Activated CD8-positive, alpha-beta memory T cell treated with anti-CD3 and anti-CD28 coated beads, Interleukin-2, amount 50 U/mL, for 1 hour (primary cell): Measurements from ENCODE around the gene GPATCH2L.

ENCODE experiments used
- DNase-seq: peaks from one replicate; pipeline ENCODE4 v3.0.0-alpha.2; 2020; ENCODE audit errors: extremely low read depth

The GPATCH2L gene

GRCh38 chr14:76136476-76137110 is 15.1 kb upstream of the GPATCH2L start:
- no peak for DNase-seq

- no peak for DNase-seq
These were observed 13.5 kb upstream of the GPATCH2L start for GRCh38 chr14:76138119-76138757.

DNA sequence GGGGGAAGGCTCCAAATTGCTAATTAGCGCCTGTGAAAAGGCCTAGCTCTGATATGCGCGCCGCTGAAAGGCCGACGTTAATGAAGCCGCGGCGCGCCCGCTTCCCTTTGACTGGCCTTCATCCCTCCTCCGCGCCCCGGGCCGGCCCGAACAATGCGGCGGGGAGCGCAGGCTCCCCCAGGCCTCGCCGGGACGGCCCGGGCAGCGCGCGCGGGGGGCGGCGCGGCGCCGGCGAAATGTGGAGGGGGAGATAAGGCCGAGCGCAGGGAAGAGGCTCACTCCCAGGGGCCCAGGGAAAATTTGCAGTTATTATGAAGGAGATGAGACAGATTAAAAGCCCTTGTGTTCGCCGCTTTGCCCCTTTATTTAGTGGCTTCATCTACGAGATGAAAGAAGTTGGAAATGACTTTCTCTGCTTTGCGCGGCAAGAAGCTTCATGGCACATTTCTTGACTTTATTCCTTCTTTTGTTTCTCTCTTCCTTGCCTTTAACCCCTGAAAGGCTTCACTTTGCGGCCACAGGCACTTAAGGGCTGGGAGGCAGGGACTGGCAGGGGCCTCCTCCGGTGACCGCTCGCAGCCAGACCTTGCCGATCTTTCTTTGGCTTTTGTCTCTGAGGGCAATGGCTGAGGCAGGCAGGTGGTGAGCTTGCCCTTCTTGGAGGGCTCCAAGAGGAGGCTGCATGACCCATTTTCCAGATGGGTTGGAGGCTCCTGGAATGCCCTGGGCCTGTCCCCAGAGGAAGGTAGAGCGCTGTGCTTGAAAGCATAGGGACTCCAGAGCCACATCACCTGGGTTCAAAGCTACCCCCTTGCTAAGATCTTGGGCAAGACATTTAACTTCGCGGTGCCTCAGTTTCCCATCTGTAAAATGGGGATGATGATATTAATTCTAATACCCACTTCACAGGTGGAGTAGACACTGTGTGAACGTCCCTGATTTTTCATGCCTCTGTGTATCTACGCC is 12.7 kb upstream of the GPATCH2L start:
- DNase-seq: no peak

GRCh38 chr14:76143642-76144041 is 8.1 kb upstream of the GPATCH2L start:
- DNase-seq: no peak

GRCh38 chr14:76146976-76147375 is 4.7 kb upstream of the GPATCH2L start:
- no peak for DNase-seq

DNA sequence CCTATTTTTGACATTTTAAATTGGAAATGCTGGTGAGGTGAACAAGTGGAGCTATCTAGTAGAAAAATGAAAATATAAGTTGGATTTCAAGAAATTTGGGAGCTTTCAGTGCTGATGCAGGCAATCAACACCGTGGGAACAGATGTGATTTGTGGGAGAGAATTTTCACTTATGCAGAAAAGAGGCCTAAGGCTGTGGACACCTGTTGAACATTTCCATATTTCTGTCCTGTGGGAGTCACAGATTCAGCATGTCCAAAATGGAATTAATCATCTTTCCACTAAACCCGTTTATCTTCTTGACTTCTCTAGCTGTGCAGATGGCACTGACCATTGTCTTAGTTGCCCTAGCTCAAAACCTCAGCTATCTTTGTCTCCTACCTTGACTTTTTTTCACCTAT is 2.5 kb upstream of the GPATCH2L start:
- no peak for DNase-seq

DNA sequence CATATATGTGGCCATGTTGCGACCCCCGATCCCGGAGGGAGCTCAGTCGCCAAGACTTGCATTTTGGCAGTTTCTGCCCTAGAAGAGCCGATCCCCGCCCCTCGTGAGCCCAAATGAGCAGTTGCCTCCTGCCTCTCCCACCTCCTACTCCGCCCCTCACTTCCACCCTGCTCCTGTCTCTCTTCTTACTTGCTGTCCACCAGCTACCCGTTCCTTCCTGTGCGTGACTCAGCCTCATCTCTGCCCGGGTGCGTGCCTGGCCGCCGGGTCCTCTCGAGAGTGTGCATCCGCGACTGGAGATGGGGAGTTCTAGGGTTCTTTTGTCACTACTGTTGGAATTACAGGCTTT is 585 bp downstream of the GPATCH2L start:
- peak; percentile 54 for DNase-seq

GRCh38 chr14:76153919-76154318 is 2.2 kb downstream of the GPATCH2L start:
- DNase-seq: no peak

- DNase-seq: no peak
These were observed 2.9 kb downstream of the GPATCH2L start for GRCh38 chr14:76154539-76155126.

DNA sequence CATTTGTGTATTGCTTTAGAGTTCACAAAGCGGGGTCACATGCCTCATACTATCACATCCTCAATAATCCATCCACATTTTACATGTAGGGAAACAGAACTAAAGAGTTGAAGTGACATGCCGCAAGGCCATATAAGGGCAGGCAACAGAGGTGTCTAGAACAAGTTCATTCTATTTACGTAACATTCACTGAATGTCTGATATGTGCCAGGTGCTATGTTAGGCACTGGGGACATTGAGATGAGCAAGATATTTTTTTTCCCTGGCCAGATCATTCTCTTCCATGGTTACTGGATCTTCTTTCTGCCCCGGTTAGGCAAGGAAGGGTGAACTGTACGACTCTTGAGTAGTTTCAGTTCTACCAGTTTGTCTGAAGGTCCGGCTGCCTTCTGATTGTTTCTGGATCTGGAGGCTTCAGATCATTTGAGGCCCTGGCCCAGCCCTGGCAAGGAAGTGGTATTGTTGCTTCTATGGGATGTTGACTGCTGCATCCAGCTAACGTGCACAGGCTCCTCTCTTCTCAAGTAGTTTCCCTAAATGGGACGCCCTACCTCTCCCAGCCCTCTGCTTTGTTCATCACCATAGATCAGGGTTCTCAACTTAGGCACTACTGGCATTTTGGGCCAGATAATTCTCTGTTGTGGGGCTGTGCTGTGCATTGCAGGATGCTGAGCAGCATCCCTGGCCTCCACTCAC is 12.1 kb downstream of the GPATCH2L start:
- DNase-seq: no peak

DNA sequence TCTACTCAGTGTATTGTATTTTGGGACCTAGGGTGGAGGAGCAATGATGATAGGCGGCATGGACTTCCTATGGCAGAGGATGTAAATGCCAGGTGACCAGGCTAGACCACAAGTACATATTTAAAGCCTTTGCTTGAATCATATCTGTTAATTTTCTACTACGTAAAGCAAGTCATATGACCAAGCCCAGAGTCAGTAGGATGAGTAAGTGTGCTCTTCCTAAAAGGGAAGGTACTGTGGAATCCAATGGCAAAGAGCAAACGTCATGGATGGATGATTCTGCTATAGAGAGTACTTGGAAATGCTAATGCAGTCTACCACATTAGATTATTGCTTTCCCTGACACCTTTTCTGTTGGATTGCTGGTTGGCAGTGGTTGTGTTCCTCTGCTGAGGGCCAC is 16.8 kb downstream of the GPATCH2L start:
- DNase-seq: no peak

- DNase-seq: no peak
These were observed 18.1 kb downstream of the GPATCH2L start for GRCh38 chr14:76169776-76170175.

GRCh38 chr14:76174982-76175381 is 23.3 kb downstream of the GPATCH2L start:
- DNase-seq: no peak

DNA sequence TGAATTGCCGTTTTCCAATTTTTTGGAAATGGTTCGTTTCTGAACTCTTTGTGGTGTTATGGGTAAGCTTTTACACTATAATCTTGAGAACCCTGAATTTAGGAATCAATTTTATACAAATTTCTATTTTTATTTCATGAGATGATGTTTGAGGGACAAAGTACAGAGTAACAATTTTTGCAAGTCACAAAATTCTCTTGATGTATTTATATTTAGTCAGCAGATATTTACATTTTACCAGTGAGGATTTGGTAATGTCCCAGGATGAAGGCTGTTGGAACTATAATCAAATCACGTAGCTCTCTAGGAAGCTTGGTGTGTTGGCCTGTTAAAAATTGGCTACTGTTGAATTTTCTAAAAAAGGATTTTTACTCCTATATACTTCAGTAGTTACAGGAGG is 24.2 kb downstream of the GPATCH2L start:
- no peak for DNase-seq

DNA sequence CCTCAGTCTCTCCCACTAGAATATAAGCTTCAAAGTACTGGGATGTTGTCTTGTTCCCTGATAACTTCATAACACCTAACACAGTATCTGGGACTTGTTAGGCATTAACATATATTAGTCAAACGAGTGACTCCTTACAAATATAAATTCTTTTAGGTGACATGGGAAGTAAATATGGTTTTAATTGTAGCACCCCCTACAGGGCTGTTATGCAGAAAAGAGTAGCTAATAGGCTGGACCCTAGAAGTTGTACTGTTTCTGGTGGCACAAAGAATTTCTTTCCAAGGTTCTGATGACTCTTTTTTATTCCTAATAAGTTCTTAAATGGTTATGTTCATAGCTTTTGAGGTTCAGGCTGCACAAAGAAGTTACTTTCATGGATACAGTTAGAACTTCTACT is 29.8 kb downstream of the GPATCH2L start:
- no peak for DNase-seq

DNA sequence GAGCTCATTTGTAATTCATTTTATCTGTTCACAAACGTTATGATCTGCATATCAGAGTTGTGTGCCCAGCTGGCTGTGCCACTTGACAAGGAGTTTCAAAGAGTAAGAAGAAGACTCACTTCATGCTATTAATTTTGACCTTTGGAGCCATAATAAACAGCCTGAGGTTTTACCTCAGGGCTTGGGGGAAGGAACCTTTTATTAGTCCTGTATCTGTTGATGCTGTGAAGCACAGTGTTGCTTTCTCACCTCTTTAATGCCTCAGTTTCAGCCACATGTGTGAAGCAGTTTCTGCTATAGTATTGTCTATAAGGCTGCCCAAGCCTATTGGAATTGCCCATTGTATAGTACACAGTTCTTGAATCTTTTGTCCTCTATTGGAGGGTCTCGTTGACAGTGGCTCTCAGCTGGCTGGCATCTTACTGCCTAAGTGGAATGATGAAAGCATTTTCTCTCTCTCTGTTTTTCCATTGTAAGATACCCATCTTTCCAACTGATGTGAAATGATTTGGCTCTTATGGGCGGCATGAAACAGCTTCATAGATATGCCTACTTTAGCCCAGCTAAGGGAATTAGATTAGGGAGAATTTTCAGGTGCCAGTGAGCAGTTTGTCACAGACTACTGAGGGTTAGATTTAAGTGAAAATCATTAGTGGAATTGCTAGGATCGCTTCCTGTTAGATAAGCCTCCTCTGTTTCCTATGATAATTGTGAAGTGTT is 34.7 kb downstream of the GPATCH2L start:
- DNase-seq: no peak

GRCh38 chr14:76191297-76191696 is 39.6 kb downstream of the GPATCH2L start:
- DNase-seq: no peak

DNA sequence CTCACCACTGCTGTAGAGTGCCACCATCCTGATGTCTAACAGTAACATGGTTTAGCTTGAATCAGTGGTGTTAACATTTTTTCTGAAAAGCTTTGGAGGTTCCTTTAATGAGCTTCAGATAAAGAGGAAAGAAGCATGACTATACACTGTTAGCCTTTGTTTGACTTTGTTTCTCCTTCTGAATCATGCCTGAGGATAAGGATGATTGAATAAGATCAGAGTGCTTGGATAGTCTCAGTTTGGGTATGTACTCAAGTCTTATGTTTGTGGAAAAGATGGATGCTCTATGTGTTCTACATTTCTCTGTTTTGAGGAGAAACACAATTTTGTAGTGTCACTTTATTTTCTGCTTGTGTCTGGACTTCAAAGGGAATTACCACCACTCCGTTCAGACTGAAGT is 42.0 kb downstream of the GPATCH2L start:
- no peak for DNase-seq

DNA sequence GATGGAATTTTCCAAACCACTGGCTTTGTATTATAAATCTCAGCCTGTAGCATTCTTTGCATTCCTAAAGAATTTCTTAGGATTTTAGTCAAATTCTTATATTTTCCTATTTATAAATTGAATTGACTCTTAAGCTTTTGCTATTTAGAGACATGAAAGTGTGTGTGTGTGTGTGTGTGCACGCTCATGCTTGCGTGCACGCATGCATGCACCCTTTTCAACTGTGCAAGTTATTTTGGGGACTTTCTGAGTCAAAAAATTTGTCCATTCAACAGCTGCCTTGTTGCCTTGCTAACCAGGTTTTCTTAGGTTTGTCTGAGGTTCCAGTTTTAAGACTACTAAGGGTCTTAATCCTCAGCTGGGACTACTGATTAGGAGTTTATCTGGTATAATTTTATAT is 42.6 kb downstream of the GPATCH2L start:
- no peak for DNase-seq

- DNase-seq: no peak
These were observed 43.3 kb downstream of the GPATCH2L start for GRCh38 chr14:76195003-76195402.
